GM19438 (cell line): ENCODE data around the gene IQGAP3.
"Not testable (repeated sequence)": the region's sequence is repeated elsewhere in the genome, so short reads cannot be mapped to it uniquely, and the experiment has no call there.

ENCODE experiments used
- ATAC-seq: cut with Tn5 transposase; IDR thresholded peaks from one replicate; pipeline ENCODE4 v1.9.1; 2021; ENCODE audit warnings: low read depth; ENCODE audit not compliant: unreplicated experiment

The IQGAP3 gene

GRCh38 chr1:156593661-156593989, 21.3 kb upstream of the IQGAP3 start:
- no peak for ATAC-seq

GRCh38 chr1:156592910-156593660, 20.7 kb upstream of the IQGAP3 start:
- no peak for ATAC-seq

- no peak for ATAC-seq
Measured at GRCh38 chr1:156592158-156592909, 20.0 kb upstream of the IQGAP3 start.

- ATAC-seq: peak; percentile 92
Measured at GRCh38 chr1:156591432-156592157, 19.2 kb upstream of the IQGAP3 start, which contains the start of gene NAXE. TSS of gene NAXE (plus strand) at chr1:156591776. CDS start at chr1:156591805, 29 bp downstream.

- ATAC-seq: peak; percentile 7
Measured at GRCh38 chr1:156591181-156591431, 18.7 kb upstream of the IQGAP3 start.

- no peak for ATAC-seq
Measured at GRCh38 chr1:156590326-156591180, 18.2 kb upstream of the IQGAP3 start.

- no peak for ATAC-seq
Measured at GRCh38 chr1:156589546-156589945, 17.2 kb upstream of the IQGAP3 start.

- not testable (repeated sequence) for ATAC-seq
Measured at GRCh38 chr1:156587927-156588326, 15.6 kb upstream of the IQGAP3 start.

GRCh38 chr1:156586892-156587477, 14.6 kb upstream of the IQGAP3 start:
- no peak for ATAC-seq

GRCh38 chr1:156586323-156586722, 14.0 kb upstream of the IQGAP3 start:
- ATAC-seq: no peak

GRCh38 chr1:156584813-156585212, 12.4 kb upstream of the IQGAP3 start:
- no peak for ATAC-seq

GRCh38 chr1:156583821-156584622, 11.7 kb upstream of the IQGAP3 start:
- no peak for ATAC-seq

GRCh38 chr1:156582388-156583017, 10.1 kb upstream of the IQGAP3 start:
- ATAC-seq: no peak

- no peak for ATAC-seq
Measured at GRCh38 chr1:156581661-156582387, 9.5 kb upstream of the IQGAP3 start.

GRCh38 chr1:156579472-156579871, 7.1 kb upstream of the IQGAP3 start, which contains the start of gene TTC24:
TSS of gene TTC24 (plus strand) at chr1:156579723. CDS start at chr1:156581365, 1,642 bp downstream.
- no peak for ATAC-seq

- no peak for ATAC-seq
Measured at GRCh38 chr1:156578055-156578454, 5.7 kb upstream of the IQGAP3 start.

GRCh38 chr1:156577550-156577949, 5.2 kb upstream of the IQGAP3 start:
- no peak for ATAC-seq

- ATAC-seq: no peak
Measured at GRCh38 chr1:156574039-156574633, 1.8 kb upstream of the IQGAP3 start.
